ENCODE measurements around the gene FAM234A.

DNA sequence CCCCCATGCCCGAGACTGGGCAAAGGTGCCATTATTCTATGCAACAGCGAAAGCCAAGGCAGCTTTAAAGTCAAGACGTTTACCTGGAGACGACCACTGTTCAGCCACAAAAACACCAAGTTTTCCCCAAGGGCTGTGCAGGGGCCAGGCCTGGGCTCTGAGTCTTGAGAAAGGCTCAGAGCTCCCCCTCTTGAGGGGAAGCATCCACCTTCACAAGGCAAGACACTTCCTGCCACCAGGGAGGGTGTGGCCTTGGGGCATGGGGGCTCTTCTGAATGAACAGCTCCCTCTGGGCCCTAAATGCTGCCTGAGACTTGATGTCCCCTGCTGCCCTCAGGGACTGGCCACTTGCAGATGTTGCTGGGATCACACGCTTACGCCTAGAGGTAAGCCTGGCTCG, 74.9 kb downstream of the FAM234A start:
- TF ChIP-seq TAF1 (conservative IDR thresholded peaks at IDR 0.05) (no peak), GABPA (IDR thresholded peaks at IDR 0.05 in 1 of 2, conservative IDR thresholded peaks at IDR 0.05 in 1 of 2) (no peak), YY1 (IDR thresholded peaks at IDR 0.05) (no peak), FOXA1 (IDR thresholded peaks at IDR 0.05) (no peak), SP1 (IDR thresholded peaks at IDR 0.05) (no peak), RAD21 (IDR thresholded peaks at IDR 0.05) (no peak), JUND (IDR thresholded peaks at IDR 0.05) (no peak), EGR1 (IDR thresholded peaks at IDR 0.05; ENCODE audit: low read depth in 2 of 2) (no peak)
- TF ChIP-seq, protein P1, sequence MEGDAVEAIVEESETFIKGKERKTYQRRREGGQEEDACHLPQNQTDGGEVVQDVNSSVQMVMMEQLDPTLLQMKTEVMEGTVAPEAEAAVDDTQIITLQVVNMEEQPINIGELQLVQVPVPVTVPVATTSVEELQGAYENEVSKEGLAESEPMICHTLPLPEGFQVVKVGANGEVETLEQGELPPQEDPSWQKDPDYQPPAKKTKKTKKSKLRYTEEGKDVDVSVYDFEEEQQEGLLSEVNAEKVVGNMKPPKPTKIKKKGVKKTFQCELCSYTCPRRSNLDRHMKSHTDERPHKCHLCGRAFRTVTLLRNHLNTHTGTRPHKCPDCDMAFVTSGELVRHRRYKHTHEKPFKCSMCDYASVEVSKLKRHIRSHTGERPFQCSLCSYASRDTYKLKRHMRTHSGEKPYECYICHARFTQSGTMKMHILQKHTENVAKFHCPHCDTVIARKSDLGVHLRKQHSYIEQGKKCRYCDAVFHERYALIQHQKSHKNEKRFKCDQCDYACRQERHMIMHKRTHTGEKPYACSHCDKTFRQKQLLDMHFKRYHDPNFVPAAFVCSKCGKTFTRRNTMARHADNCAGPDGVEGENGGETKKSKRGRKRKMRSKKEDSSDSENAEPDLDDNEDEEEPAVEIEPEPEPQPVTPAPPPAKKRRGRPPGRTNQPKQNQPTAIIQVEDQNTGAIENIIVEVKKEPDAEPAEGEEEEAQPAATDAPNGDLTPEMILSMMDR (IDR thresholded peaks at IDR 0.05; ENCODE audit: low read depth, low read length, missing input control), result no peak
- TF ChIP-seq, protein P2, sequence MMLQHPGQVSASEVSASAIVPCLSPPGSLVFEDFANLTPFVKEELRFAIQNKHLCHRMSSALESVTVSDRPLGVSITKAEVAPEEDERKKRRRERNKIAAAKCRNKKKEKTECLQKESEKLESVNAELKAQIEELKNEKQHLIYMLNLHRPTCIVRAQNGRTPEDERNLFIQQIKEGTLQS (IDR thresholded peaks at IDR 0.05), result no peak
- TF ChIP-seq, protein P3, sequence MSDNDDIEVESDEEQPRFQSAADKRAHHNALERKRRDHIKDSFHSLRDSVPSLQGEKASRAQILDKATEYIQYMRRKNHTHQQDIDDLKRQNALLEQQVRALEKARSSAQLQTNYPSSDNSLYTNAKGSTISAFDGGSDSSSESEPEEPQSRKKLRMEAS (IDR thresholded peaks at IDR 0.05), result no peak

Measured in liver (tissue), 3 donors.